Islet of Langerhans (tissue), 1 donor: ENCODE data around the gene SPINK6.

Experiments used
- FAIRE-seq: peaks from one replicate; lab custom pipeline; 2011; peaks lifted over from hg19 to GRCh38; lab: Jason Lieb, UNC

Gene SPINK6

GRCh38 chr5:148202531-148203203 is at the start of gene SPINK6:
SPINK6 (plus strand) TSS chr5:148203042; CDS start chr5:148203097, 55 bp downstream.
- FAIRE-seq, result no peak

GRCh38 chr5:148156609-148157008 is 46.2 kb upstream of the SPINK6 start:
- FAIRE-seq, result no peak

- FAIRE-seq, result no peak
Measured at GRCh38 chr5:148162038-148162437, 40.8 kb upstream of the SPINK6 start.

GRCh38 chr5:148163345-148163744 is 39.5 kb upstream of the SPINK6 start:
- FAIRE-seq, result no peak

GRCh38 chr5:148166550-148167283 is 36.1 kb upstream of the SPINK6 start:
- FAIRE-seq, result no peak

- FAIRE-seq, result no peak
Measured at GRCh38 chr5:148168246-148168645, 34.6 kb upstream of the SPINK6 start, which contains the start of gene SPINK14. SPINK14 (plus strand) TSS chr5:148168546; CDS start chr5:148169733, 1,187 bp downstream.

GRCh38 chr5:148172377-148172776 is 30.5 kb upstream of the SPINK6 start:
- no peak for FAIRE-seq

- FAIRE-seq, result no peak
Measured at GRCh38 chr5:148176480-148176879, 26.4 kb upstream of the SPINK6 start.

GRCh38 chr5:148177207-148177606 is 25.6 kb upstream of the SPINK6 start:
- FAIRE-seq, result no peak

GRCh38 chr5:148179234-148179824 is 23.5 kb upstream of the SPINK6 start:
- FAIRE-seq, result peak; percentile 98

GRCh38 chr5:148186248-148187003 is 16.4 kb upstream of the SPINK6 start:
- no peak for FAIRE-seq

GRCh38 chr5:148191010-148191409 is 11.8 kb upstream of the SPINK6 start:
- FAIRE-seq, result no peak

GRCh38 chr5:148193202-148193601 is 9.6 kb upstream of the SPINK6 start:
- no peak for FAIRE-seq

GRCh38 chr5:148201151-148201550 is 1.7 kb upstream of the SPINK6 start:
- no peak for FAIRE-seq

GRCh38 chr5:148205044-148205806 is 2.4 kb downstream of the SPINK6 start:
- no peak for FAIRE-seq

GRCh38 chr5:148205865-148206264 is 3.0 kb downstream of the SPINK6 start:
- no peak for FAIRE-seq

- no peak for FAIRE-seq
Measured at GRCh38 chr5:148206620-148207019, 3.8 kb downstream of the SPINK6 start.

- no peak for FAIRE-seq
Measured at GRCh38 chr5:148208226-148208625, 5.4 kb downstream of the SPINK6 start.

- FAIRE-seq, result no peak
Measured at GRCh38 chr5:148209151-148209770, 6.4 kb downstream of the SPINK6 start.

- no peak for FAIRE-seq
Measured at GRCh38 chr5:148214665-148215185, 11.9 kb downstream of the SPINK6 start.

GRCh38 chr5:148221508-148221907 is 18.7 kb downstream of the SPINK6 start:
- FAIRE-seq, result no peak
